Natural killer cell (primary cell): ENCODE measurements around the gene RBM28. TPM values are rescaled to one million over a fixed set of nuclear protein-coding genes. Genes with fewer than 3 reads are reported as not detected.

Experiments
- ATAC-seq, 3 donors: fragments of 150-1000 bp in 2 of 3; fragments of 200-7000 bp in 1 of 3; cut with Tn5 transposase; 1 replicate in 1 of 3; 2 replicates in 2 of 3; pipeline ENCODE4 v1.10.0; 2021; ENCODE audit warnings: mild to moderate bottlenecking in 2 of 3, moderate library complexity in 2 of 3
- DNase-seq, 2 donors: peaks; one replicate each; pipeline versions ENCODE4 v3.0.0 to v3.0.0-alpha.2; 2013 to 2021; ENCODE audit warnings: mixed read lengths in 1 of 2
- H3K27ac ChIP-seq: one replicate; pipeline ENCODE4 v1.5.1; 2013; ENCODE audit warnings: mild to moderate bottlenecking, low read length
- H3K27me3 ChIP-seq: one replicate; pipeline ENCODE4 v1.6.1; 2013; ENCODE audit warnings: low read length; ENCODE audit not compliant: control insufficient read depth, insufficient read depth
- H3K36me3 ChIP-seq: one replicate; pipeline ENCODE4 v1.6.1; 2013; ENCODE audit warnings: low read length; ENCODE audit not compliant: control insufficient read depth, insufficient read depth
- H3K4me1 ChIP-seq: one replicate; pipeline ENCODE4 v1.6.1; 2013; ENCODE audit warnings: low read length; ENCODE audit not compliant: control insufficient read depth, insufficient read depth
- H3K4me3 ChIP-seq: one replicate; pipeline ENCODE4 v1.5.1; 2013; ENCODE audit warnings: low read length
- H3K9me3 ChIP-seq: one replicate; pipeline ENCODE4 v1.6.1; 2013; ENCODE audit warnings: low read length; ENCODE audit not compliant: control insufficient read depth, insufficient read depth
- H3K27ac Mint-ChIP-seq, 2 donors: one replicate each; pipeline ENCODE4 v1.8.0; 2022; ENCODE audit warnings: mild to moderate bottlenecking in 2 of 2, mixed read lengths in 2 of 2, moderate library complexity in 1 of 2
- H3K27me3 Mint-ChIP-seq, 2 donors: one replicate each; pipeline ENCODE4 v1.8.0; 2022; ENCODE audit warnings: low read depth in 2 of 2, mixed read lengths in 2 of 2
- H3K36me3 Mint-ChIP-seq: one replicate; pipeline ENCODE4 v1.8.0; 2022; ENCODE audit warnings: mixed read lengths
- H3K4me1 Mint-ChIP-seq, 2 donors: one replicate each; pipeline ENCODE4 v1.8.0; 2022; ENCODE audit warnings: mixed read lengths in 2 of 2
- H3K4me3 Mint-ChIP-seq: one replicate; pipeline ENCODE4 v1.8.0; 2022; ENCODE audit warnings: mild to moderate bottlenecking, moderate library complexity, mixed read lengths
- H3K9me3 Mint-ChIP-seq, 2 donors: one replicate each; pipeline ENCODE4 v1.8.0; 2022; ENCODE audit warnings: mixed read lengths in 2 of 2
- WGBS: methylation state at CpG from one replicate; pipeline ENCODE4 v1.1.7; 2013; ENCODE audit warnings: missing lambda C conversion rate; ENCODE audit not compliant: insufficient coverage; 5-methylcytosine and 5-hydroxymethylcytosine counted together
- intact Hi-C: fragments of 100-400 bp; cut with micrococcal nuclease; formaldehyde crosslinking; loops from one replicate; pipeline ENCODE4 v1.14.2; 2022
- total RNA-seq, 4 donors: library from RNA; stranded (reverse); fragments of 120-200 nt in 1 of 4; gene quantifications; one replicate each; pipeline versions ENCODE4 v1.2.3 to v1.2.4, GENCODE V29; 2013 to 2022
- TF ChIP-seq, protein P1 (sequence below): fragments of 200-600 bp; IDR thresholded peaks from one replicate; pipeline ENCODE4 v1.8.0; 2022; ENCODE audit warnings: antibody characterized with exemption

Gene RBM28
- total RNA-seq, 3 donors from 2014 or later (not counting 1 experiment from before 2014, with no cell fraction given) = 32.5 to 48.7 (median 48.5) TPM

- peaks cover 21% of the 10 kb centered on the region for H3K27me3 ChIP-seq
- WGBS = 53% methylated on average over 1 of the region's 1 CpG
- no peaks in the 10 kb centered on the region for H3K9me3 Mint-ChIP-seq
- H3K27ac ChIP-seq = no peak overlapping the region
- ATAC-seq = no peak
- no peaks in the 10 kb centered on the region for H3K36me3 ChIP-seq
- intact Hi-C loops = no loop called here
- H3K27me3 Mint-ChIP-seq = peaks cover 47 to 58% of the 10 kb centered on the region in 2 donors
- no peak overlapping the region for H3K27ac Mint-ChIP-seq
- peaks cover 9 to 10% of the 10 kb centered on the region in 2 donors for H3K4me1 Mint-ChIP-seq
- no peak overlapping the region for H3K4me3 ChIP-seq
- TF ChIP-seq, protein P1, sequence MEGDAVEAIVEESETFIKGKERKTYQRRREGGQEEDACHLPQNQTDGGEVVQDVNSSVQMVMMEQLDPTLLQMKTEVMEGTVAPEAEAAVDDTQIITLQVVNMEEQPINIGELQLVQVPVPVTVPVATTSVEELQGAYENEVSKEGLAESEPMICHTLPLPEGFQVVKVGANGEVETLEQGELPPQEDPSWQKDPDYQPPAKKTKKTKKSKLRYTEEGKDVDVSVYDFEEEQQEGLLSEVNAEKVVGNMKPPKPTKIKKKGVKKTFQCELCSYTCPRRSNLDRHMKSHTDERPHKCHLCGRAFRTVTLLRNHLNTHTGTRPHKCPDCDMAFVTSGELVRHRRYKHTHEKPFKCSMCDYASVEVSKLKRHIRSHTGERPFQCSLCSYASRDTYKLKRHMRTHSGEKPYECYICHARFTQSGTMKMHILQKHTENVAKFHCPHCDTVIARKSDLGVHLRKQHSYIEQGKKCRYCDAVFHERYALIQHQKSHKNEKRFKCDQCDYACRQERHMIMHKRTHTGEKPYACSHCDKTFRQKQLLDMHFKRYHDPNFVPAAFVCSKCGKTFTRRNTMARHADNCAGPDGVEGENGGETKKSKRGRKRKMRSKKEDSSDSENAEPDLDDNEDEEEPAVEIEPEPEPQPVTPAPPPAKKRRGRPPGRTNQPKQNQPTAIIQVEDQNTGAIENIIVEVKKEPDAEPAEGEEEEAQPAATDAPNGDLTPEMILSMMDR = no peak
- no peak overlapping the region for H3K4me3 Mint-ChIP-seq
- DNase-seq = no peak
- no peaks in the 10 kb centered on the region for H3K36me3 Mint-ChIP-seq
- peaks cover 7% of the 10 kb centered on the region for H3K4me1 ChIP-seq
- H3K9me3 ChIP-seq = no peaks in the 10 kb centered on the region
Observed at GRCh38 chr7:128366300-128366699, 22.6 kb upstream of the RBM28 start.

DNA sequence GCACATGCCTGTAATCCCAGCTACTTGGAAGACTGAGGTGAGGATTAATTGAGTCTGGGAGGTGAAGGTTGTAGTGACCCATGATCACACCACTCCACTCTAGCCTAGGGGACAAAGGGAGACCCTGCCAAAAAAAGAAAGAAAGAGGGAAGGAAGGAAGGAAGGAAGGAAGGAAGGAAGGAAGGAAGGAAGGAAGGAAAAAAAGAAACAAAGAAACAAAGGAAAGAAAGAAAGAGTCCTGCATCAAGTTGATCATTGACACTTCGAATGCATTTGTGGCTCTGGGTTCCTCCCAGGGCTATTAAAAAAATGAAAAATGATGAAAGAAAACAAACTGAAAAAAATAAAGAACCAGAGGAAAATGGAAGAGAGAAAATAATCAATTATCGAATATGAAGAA, 21.7 kb upstream of the RBM28 start:
- Mint-ChIP-seq H3K27me3 (peaks cover 48 to 50% of the 10 kb centered on the region in 2 donors), H3K36me3 (no peaks in the 10 kb centered on the region), H3K9me3 (no peaks in the 10 kb centered on the region), H3K4me1 (peaks cover 9 to 17% of the 10 kb centered on the region in 2 donors), H3K4me3 (no peak overlapping the region), H3K27ac (no peak overlapping the region)
- H3K9me3 ChIP-seq = no peaks in the 10 kb centered on the region
- intact Hi-C loops = no loop called here
- ATAC-seq (no peak), DNase-seq (no peak)
- no peak overlapping the region for H3K4me3 ChIP-seq
- 88% methylated on average over 2 of the region's 2 CpGs for WGBS
- peaks cover 25% of the 10 kb centered on the region for H3K27me3 ChIP-seq
- TF ChIP-seq, protein P1 = no peak
- H3K36me3 ChIP-seq = no peaks in the 10 kb centered on the region
- H3K4me1 ChIP-seq = peaks cover 16% of the 10 kb centered on the region
- H3K27ac ChIP-seq = no peak overlapping the region

GRCh38 chr7:128364166-128364870, 20.6 kb upstream of the RBM28 start:
- intact Hi-C loops = no loop called here
- Histone ChIP-seq H3K4me3 (no peak overlapping the region), H3K36me3 (no peaks in the 10 kb centered on the region), H3K27me3 (peaks cover 28% of the 10 kb centered on the region), H3K9me3 (no peaks in the 10 kb centered on the region), H3K27ac (no peak overlapping the region), H3K4me1 (peaks cover 18% of the 10 kb centered on the region)
- no peaks in the 10 kb centered on the region for H3K9me3 Mint-ChIP-seq
- H3K27ac Mint-ChIP-seq = no peak overlapping the region
- no peak for DNase-seq
- TF ChIP-seq, protein P1 = no peak
- no peaks in the 10 kb centered on the region for H3K36me3 Mint-ChIP-seq
- peaks cover 50 to 55% of the 10 kb centered on the region in 2 donors for H3K27me3 Mint-ChIP-seq
- WGBS = 79% methylated on average over 4 of the region's 4 CpGs
- H3K4me3 Mint-ChIP-seq = no peak overlapping the region
- no peak for ATAC-seq
- peaks cover 9 to 17% of the 10 kb centered on the region in 2 donors for H3K4me1 Mint-ChIP-seq
